HepG2 (cell line): Measurements from ENCODE around the gene ERF.

Experiments used
- POLR2A ChIP-seq, 2 experiments: IDR thresholded peaks; 2 replicates each; pipeline ENCODE4 v1.6.1; 2011; ENCODE audit warnings: low read depth in 2 of 2, low read length in 2 of 2, mild to moderate bottlenecking in 1 of 2, moderate library complexity in 1 of 2; ENCODE audit not compliant: insufficient read depth in 1 of 2
- RAD21 ChIP-seq: fragments of 450-650 bp; formaldehyde crosslinking; IDR thresholded peaks from 2 replicates; pipeline ENCODE4 v1.5.0; 2020; ENCODE audit warnings: mild to moderate bottlenecking
- SMC3 ChIP-seq: IDR thresholded peaks from 2 replicates; pipeline ENCODE4 v1.6.1; 2011; ENCODE audit warnings: low read length, improper control_type of control experiment
- ZNF274 ChIP-seq: sonication (generic); formaldehyde crosslinking; IDR thresholded peaks from 2 replicates; pipeline ENCODE4 v1.5.1; 2020; ENCODE audit warnings: mild to moderate bottlenecking, missing genetic modification reagents
- ZNF570 ChIP-seq: sonication (generic); formaldehyde crosslinking; IDR thresholded peaks from 2 replicates; pipeline ENCODE4 v1.4.0; 2020; ENCODE audit warnings: mild to moderate bottlenecking, missing genetic modification reagents, borderline replicate concordance
- ZNF619 ChIP-seq: sonication (generic); formaldehyde crosslinking; IDR thresholded peaks from 2 replicates; pipeline ENCODE4 v1.4.0; 2020; ENCODE audit warnings: mild to moderate bottlenecking, missing genetic modification reagents

DNA sequence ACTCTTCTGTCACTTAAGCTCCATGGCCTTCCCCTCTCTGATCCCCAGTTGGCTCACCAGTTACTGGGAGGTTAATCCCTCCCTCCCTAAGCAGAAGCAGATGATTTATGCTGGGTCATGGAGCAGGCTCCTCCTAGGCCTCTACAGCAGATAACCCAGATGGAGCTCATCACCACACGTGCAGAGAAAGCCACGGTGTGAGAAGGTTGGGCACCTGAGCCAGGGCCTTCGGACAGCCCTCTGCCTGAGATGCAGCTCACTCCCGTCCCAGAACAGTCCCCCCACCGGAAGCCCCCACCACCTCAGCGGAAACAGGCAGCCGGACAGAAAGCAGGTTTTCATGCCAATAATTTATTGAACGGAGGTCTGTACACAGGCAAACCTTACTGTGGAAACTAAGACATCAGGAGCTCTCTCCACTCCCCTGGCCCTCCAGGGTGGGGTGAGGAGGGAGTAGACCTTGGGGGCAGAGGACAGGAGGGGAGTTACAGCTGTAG is 25.0 kb downstream of the ERF start:
- TF ChIP-seq ZNF274 (no peak), SMC3 (no peak), POLR2A (IDR thresholded peaks at IDR 0.05; ENCODE audit: insufficient read depth in 1 of 2, low read depth in 2 of 2, low read length in 2 of 2) (no peak), ZNF570 (CRISPR knock-in tag) (no peak), RAD21 (no peak), ZNF619 (CRISPR knock-in tag) (no peak)
